NCI-H2171 (cell line): ENCODE measurements around the gene FUNDC2.
"Not testable (repeated sequence)": the region's sequence is repeated elsewhere in the genome, so short reads cannot be mapped to it uniquely, and the experiment has no call there.

Experiments
- DNase-seq: peaks from one replicate; lab custom pipeline; 2025; lab: John Stamatoyannopoulos, UW

Gene FUNDC2

GRCh38 chrX:155026727-155027508, at the start of gene FUNDC2:
Gene FUNDC2 (plus strand): TSS chrX:155026844. CDS start chrX:155026939, 95 bp downstream.
- peak; percentile 84 for DNase-seq

- DNase-seq = no peak
Observed at GRCh38 chrX:154979629-154980028, 47.0 kb upstream of the FUNDC2 start.

- DNase-seq = no peak
Observed at GRCh38 chrX:154980330-154981115, 46.1 kb upstream of the FUNDC2 start.

GRCh38 chrX:154981116-154981411, 45.6 kb upstream of the FUNDC2 start:
- DNase-seq = no peak

- no peak for DNase-seq
Observed at GRCh38 chrX:154986826-154987575, 39.6 kb upstream of the FUNDC2 start.

- DNase-seq = no peak
Observed at GRCh38 chrX:154987940-154988339, 38.7 kb upstream of the FUNDC2 start.

GRCh38 chrX:154988719-154989118, 37.9 kb upstream of the FUNDC2 start:
- no peak for DNase-seq

GRCh38 chrX:154990496-154990895, 36.1 kb upstream of the FUNDC2 start:
- no peak for DNase-seq

GRCh38 chrX:154991039-154991438, 35.6 kb upstream of the FUNDC2 start:
- DNase-seq = no peak

GRCh38 chrX:154991476-154991875, 35.2 kb upstream of the FUNDC2 start:
- DNase-seq = no peak

- no peak for DNase-seq
Observed at GRCh38 chrX:154998204-154998880, 28.3 kb upstream of the FUNDC2 start.

- DNase-seq = no peak
Observed at GRCh38 chrX:155000841-155001240, 25.8 kb upstream of the FUNDC2 start.

GRCh38 chrX:155001873-155002272, 24.8 kb upstream of the FUNDC2 start:
- DNase-seq = no peak

- no peak for DNase-seq
Observed at GRCh38 chrX:155005190-155005589, 21.5 kb upstream of the FUNDC2 start.

- not testable (repeated sequence) for DNase-seq
Observed at GRCh38 chrX:155006379-155006778, 20.3 kb upstream of the FUNDC2 start.

GRCh38 chrX:155006913-155007671, 19.6 kb upstream of the FUNDC2 start:
- not testable (repeated sequence) for DNase-seq

- not testable (repeated sequence) for DNase-seq
Observed at GRCh38 chrX:155008578-155008977, 18.1 kb upstream of the FUNDC2 start.

GRCh38 chrX:155009994-155010472, 16.6 kb upstream of the FUNDC2 start:
- DNase-seq = no peak

GRCh38 chrX:155020591-155020990, 6.1 kb upstream of the FUNDC2 start:
- DNase-seq = no peak

- DNase-seq = no peak
Observed at GRCh38 chrX:155022585-155022984, 4.1 kb upstream of the FUNDC2 start, which contains the start of gene F8. Gene F8 (minus strand): TSS chrX:155022723. CDS start chrX:155022552, 171 bp downstream.
